GM12801 (cell line): ENCODE measurements around the gene NFAM1.

Experiments used
- TF ChIP-seq, protein P1 (sequence below): IDR thresholded peaks from one replicate; pipeline ENCODE4 v1.5.1; 2011; ENCODE audit warnings: control low read depth; ENCODE audit not compliant: insufficient read length; ENCODE audit errors: extremely low read depth

NFAM1 gene

DNA sequence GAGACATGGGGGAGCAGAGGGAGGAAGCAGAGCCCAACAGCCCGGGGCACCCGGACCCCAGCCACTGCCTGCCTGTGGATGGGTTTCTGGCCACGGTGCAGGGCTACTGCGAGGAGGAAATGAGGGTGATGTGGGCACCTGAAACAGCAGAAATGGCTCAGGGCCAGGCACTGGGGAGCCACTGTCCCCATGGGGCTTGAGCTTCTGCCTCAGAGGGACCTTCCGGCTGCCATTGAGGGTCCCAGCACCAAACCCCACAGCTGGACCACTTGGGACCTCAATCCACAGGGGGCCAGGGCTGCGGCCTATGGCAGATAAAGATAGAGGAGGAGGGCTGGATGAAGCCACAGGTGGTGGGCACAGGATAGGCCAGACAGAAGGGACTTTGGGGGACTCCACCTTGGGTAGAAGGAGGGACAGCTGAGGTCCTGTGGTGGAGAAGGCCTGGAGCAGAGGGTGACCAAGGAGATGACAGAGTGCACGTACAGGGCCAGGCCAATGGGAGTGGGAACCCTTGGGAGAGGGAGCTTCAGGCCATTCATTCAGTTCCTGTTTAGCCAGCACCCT lies 48.3 kb downstream of the NFAM1 start:
- TF ChIP-seq, protein P1, sequence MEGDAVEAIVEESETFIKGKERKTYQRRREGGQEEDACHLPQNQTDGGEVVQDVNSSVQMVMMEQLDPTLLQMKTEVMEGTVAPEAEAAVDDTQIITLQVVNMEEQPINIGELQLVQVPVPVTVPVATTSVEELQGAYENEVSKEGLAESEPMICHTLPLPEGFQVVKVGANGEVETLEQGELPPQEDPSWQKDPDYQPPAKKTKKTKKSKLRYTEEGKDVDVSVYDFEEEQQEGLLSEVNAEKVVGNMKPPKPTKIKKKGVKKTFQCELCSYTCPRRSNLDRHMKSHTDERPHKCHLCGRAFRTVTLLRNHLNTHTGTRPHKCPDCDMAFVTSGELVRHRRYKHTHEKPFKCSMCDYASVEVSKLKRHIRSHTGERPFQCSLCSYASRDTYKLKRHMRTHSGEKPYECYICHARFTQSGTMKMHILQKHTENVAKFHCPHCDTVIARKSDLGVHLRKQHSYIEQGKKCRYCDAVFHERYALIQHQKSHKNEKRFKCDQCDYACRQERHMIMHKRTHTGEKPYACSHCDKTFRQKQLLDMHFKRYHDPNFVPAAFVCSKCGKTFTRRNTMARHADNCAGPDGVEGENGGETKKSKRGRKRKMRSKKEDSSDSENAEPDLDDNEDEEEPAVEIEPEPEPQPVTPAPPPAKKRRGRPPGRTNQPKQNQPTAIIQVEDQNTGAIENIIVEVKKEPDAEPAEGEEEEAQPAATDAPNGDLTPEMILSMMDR = no peak

DNA sequence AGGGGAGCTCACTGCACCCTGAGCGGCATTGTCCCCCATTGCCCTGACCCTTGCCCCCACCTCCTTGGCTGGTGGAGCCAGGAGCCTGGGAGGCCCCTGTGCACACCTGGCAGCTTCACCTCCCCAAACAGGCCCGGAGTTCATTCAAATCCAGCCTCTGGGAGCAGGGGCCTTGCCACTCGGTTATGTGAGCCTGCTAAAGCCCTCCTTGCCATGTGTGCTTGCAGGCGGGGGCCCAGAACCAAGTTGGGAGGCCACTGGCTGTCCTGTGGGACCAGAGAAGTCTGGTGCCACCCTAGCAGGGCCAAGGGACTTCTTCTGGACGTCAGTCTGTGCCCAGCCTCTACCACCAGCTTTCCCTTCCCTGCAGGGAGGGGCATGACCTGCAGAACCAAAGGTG lies 48.9 kb downstream of the NFAM1 start:
- TF ChIP-seq, protein P1 = no peak

DNA sequence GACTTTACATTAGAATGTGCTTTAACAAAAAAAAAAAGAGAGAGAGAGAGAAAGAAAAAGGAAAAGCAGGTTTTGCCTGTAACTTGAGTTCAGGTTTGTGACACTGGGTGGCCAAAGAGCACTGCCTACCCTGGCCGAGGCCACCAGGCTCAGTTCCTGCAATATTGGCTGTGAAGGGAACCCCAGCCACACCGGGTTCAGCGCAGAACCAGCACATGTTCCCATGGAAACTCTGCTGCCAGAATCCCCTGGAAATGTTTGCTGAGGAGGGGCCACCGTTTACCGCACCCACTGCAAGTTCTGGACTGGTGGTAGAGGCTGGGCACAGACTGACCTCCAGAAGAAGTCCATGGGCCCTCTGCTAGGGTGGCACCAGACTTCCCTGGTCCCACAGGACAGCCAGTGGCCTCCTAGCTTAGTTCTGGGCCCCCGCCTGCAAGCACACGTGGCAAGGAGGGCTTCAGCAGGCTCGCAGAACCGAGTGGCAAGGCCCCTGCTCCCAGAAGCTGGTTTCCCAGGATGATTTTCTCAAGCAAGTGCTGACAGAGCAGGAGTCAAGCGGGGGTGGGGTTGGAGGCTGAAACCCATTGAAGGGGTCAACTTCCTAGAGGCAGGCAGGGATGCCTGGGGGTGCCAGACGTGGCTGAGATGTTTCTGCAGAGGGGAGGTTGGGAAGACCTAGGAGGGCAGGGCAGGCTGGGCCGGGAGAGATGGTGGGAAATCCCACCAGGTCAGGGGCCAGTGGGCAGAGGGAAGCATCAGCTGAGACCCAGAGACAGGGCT lies 51.2 kb downstream of the NFAM1 start:
- TF ChIP-seq, protein P1 = no peak

DNA sequence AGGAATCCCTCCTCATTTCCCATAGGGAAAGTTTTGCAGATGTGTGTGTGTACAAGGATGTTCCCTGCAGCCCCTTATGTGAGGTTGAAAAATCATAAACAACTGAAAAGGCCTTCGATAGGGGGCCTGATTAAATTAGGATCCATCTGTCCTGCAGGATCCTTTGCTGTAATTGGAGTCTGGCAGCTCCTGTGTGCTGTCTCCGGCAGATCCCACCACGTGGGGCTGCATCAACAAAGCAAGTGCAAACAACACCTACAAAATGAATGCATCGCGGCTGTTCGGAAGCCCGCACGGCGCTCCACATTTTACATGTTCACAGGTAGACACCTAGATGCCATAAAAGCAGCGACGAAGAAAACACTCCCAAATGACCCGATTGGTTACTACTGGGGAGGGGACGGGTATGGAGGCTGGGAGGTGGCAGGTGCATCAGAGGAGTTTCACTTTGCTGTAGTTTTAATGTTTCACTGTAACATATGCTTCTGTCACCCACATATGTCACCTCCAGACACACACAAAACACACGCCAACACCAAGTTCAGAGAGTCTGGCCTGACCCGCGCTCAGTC lies 52.2 kb downstream of the NFAM1 start:
- TF ChIP-seq, protein P1 = no peak

DNA sequence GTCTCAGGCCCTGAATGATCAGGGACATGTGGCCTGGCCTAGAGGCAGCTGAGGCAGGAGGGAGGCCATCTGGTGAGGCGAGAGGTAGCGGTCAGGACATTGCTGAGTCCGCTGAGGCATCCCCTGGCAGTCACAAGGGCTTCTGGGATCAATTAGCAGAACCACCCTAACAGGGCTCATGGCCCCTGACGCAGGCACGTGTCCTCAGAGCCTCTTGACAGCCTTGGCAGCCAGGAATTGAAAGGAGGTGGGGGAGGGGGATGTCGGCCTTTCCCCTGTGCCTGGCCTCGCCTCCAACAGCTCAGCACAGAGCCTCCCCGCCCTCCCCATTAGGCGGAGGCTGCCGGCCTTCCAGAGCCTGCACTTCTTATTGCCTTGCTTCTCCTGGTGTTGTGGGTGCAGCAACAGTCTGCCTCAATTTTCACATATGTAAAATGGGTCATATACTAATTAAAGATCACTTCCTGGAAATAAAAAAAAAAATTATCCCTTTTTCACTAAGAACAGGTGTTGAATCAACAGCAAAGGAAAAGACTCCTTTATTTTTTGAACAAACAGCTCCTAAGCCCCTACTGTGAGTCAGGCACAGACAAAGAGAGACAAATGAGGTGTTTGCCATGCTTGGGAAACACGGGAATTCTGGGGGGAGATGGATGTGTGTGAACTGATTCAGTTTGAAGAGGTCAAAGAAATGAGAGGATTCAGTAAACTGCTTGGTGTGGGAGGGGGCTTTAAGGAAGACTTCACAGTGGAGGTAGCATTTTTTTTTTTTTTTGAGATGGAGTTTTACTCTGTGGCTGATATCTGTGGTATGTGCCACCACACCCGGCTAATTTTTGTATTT lies 55.3 kb downstream of the NFAM1 start:
- TF ChIP-seq, protein P1 = no peak

DNA sequence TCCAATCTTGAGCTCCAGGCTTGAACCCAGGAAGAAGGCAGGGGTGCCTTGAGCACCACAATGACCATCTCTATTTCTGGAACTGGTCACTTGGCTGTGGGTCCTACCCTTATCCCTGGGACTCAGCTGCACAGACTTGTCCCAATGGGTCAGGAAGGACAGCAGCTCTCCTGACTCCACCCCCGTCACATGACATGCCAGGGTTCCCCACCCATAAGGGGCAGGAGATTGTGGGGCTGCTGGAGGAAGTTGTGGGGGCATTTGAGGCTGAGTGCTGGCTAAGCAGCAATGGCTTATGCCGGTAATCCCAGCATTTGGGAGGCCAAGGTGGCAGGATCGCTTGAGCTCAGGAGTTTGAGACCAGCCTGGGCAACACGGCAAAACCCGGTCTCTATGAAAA lies 56.2 kb downstream of the NFAM1 start:
- TF ChIP-seq, protein P1 = no peak

DNA sequence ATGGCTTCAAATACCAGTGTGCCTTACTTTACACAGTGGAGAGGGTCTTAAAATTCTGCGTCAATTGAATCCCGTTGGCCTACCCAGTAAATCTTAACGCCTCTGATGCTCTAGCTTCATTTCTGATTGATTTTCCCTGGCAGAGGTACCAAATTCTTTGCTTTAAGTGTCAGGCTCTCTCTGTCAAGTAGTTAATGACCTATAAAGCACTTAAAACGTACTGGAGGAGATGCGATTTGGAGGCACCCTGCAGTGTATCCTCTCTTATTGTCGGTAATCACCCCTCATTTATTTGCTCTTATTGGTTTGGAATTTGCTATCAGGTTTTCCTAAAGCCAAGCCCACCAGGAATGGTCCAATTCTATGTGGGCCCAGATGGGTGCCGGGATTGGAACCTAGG lies 59.2 kb downstream of the NFAM1 start:
- TF ChIP-seq, protein P1 = no peak
